ENCODE results near the gene SLC6A13.

The SLC6A13 gene

GRCh38 chr12:229441-230191 lies 33.0 kb downstream of the SLC6A13 start:
- FAIRE-seq = no peak
- no peak for TF ChIP-seq TAF1 (IDR thresholded peaks at IDR 0.05; ENCODE audit: borderline replicate concordance, low read depth, low read length)
- no peak for TF ChIP-seq POLR2AphosphoS5 (IDR thresholded peaks at IDR 0.05; ENCODE audit: low read depth, low read length)
- TF ChIP-seq POLR2A (IDR thresholded peaks at IDR 0.05; ENCODE audit: low read depth, low read length) = no peak
- no peak for DNase-seq (ENCODE audit: insufficient read length)

DNA sequence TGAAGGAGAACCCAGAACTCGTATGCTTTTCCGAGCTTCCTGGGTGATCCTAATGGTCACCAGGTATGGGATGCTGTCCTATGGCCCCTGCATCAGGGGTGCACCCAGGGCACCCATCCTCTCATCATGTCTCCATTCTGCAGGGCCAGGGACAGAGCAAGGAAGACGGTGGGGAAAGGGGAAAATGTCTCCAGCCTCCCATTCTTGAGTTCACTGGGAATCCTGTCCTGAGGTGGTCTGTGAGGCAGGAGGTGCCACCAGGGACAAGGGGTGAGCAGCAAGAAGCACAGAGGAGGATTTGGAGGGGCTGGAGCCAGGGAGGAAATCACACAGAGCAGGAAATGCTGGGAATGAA lies 33.8 kb downstream of the SLC6A13 start:
- FAIRE-seq (no peak), DNase-seq (ENCODE audit: insufficient read length) (no peak)
- TF ChIP-seq POLR2AphosphoS5 (IDR thresholded peaks at IDR 0.05; ENCODE audit: low read depth, low read length) (no peak), POLR2A (IDR thresholded peaks at IDR 0.05; ENCODE audit: low read depth, low read length) (no peak), TAF1 (IDR thresholded peaks at IDR 0.05; ENCODE audit: borderline replicate concordance, low read depth, low read length) (no peak)

GRCh38 chr12:227923-228845 lies 34.5 kb downstream of the SLC6A13 start:
- no peak for FAIRE-seq
- TF ChIP-seq POLR2AphosphoS5 (IDR thresholded peaks at IDR 0.05; ENCODE audit: low read depth, low read length) = no peak
- TF ChIP-seq TAF1 (IDR thresholded peaks at IDR 0.05; ENCODE audit: borderline replicate concordance, low read depth, low read length) = no peak
- TF ChIP-seq POLR2A (IDR thresholded peaks at IDR 0.05; ENCODE audit: low read depth, low read length) = no peak
- no peak for DNase-seq (ENCODE audit: insufficient read length)

DNA sequence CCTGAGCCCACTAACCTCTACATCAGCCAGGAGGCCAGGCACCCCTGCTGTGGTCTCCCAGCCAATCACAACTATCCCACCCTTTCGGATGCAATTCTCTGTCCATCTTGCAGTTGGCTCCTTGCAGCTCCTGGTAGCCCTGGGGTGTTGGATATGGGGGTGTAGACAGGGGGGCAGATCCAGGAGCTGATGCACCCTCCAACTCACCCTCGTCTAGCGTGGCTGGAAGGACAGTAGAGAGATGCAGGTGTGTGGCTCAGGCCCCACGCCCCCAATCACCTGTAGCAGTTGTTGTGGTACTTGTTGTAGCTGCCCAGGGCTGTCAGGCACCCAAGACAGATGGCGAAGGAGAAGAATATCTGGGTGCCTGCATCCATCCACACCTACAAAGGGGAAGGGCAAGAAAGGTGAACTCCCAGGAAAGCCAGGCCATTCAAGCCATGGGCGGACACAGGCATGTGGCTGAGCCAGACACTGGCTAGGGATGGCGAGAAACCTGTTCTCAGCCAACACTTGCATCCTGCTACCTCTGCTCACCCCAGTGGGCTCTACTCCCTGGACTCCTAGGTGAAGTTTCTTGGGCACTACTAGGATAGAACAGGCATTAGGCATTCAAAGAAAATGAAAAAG lies 35.2 kb downstream of the SLC6A13 start:
- DNase-seq (ENCODE audit: insufficient read length) (no peak), FAIRE-seq (no peak)
- TF ChIP-seq POLR2A (IDR thresholded peaks at IDR 0.05; ENCODE audit: low read depth, low read length) (no peak), POLR2AphosphoS5 (IDR thresholded peaks at IDR 0.05; ENCODE audit: low read depth, low read length) (no peak), TAF1 (IDR thresholded peaks at IDR 0.05; ENCODE audit: borderline replicate concordance, low read depth, low read length) (no peak)

GRCh38 chr12:226401-226800 lies 36.2 kb downstream of the SLC6A13 start:
- FAIRE-seq (no peak), DNase-seq (ENCODE audit: insufficient read length) (no peak)
- TF ChIP-seq POLR2A (IDR thresholded peaks at IDR 0.05; ENCODE audit: low read depth, low read length) (no peak), POLR2AphosphoS5 (IDR thresholded peaks at IDR 0.05; ENCODE audit: low read depth, low read length) (no peak), TAF1 (IDR thresholded peaks at IDR 0.05; ENCODE audit: borderline replicate concordance, low read depth, low read length) (no peak)

DNA sequence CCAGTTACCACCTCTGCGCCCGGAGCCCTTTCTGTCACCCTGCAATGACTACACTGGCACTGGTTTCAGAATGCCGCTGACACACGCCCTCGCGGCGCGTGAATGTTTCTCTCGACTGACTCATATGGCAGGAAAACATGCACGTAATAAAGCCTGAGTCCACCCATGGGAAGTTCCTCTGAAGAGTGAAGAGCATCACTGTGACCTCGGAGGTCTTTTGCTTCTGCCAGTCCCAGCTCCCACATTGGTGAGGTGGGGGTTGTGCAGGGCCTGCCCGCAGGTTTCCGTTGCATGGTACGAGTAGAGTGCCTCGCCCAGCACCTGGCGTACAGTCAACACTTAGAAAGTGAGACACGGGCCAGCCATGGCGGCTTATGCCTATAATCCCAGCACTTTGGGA lies 37.6 kb downstream of the SLC6A13 start:
- TF ChIP-seq POLR2A (IDR thresholded peaks at IDR 0.05; ENCODE audit: low read depth, low read length) = no peak
- no peak for TF ChIP-seq TAF1 (IDR thresholded peaks at IDR 0.05; ENCODE audit: borderline replicate concordance, low read depth, low read length)
- TF ChIP-seq POLR2AphosphoS5 (IDR thresholded peaks at IDR 0.05; ENCODE audit: low read depth, low read length) = no peak
- DNase-seq (ENCODE audit: insufficient read length) = no peak
- no peak for FAIRE-seq

DNA sequence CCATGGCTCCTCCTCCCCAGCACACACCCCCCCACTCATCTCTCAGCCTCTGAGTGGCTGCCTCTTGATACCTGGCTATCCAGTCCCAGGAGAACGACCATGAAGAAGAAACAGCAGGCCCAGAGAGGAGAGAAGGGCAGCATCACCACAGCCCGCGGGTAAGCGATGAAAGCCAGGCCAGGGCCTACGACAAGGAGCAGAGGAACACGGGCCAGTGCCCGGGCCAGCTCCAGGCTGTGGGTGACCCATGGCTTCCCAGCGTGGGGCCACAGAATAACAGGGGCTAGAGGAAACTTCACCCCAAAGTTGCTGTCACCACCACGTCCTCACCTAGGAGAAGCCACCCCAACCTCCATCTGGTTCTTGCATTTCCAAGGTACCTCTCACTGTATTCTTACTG lies 38.3 kb downstream of the SLC6A13 start:
- TF ChIP-seq POLR2AphosphoS5 (IDR thresholded peaks at IDR 0.05; ENCODE audit: low read depth, low read length) (no peak), TAF1 (IDR thresholded peaks at IDR 0.05; ENCODE audit: borderline replicate concordance, low read depth, low read length) (no peak), POLR2A (IDR thresholded peaks at IDR 0.05; ENCODE audit: low read depth, low read length) (no peak)
- FAIRE-seq = no peak
- DNase-seq (ENCODE audit: insufficient read length) = no peak

- no peak for TF ChIP-seq POLR2AphosphoS5 (IDR thresholded peaks at IDR 0.05; ENCODE audit: low read depth, low read length)
- no peak for TF ChIP-seq POLR2A (IDR thresholded peaks at IDR 0.05; ENCODE audit: low read depth, low read length)
- no peak for TF ChIP-seq TAF1 (IDR thresholded peaks at IDR 0.05; ENCODE audit: borderline replicate concordance, low read depth, low read length)
- no peak for FAIRE-seq
- no peak for DNase-seq (ENCODE audit: insufficient read length)
These were observed 38.8 kb downstream of the SLC6A13 start for GRCh38 chr12:223841-224240.

DNA sequence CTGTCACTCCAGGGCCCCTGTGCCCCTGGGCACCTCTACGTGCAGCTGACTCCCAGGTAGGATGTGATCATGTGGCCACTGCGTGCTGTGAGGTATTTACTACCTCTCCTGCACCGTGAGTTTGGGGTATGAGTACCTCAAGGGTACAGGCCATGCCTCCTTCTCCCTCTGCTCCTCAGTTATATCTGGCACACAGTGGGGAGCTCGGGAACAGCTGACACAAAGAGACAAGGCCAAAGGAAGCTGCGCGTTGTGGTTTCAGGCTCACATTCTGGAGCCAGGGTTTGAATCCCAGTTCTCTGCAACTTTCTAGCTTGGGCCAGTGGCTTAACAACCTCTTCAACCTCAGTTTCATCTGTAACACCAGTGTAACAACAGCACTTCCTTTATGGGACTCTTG lies 40.9 kb downstream of the SLC6A13 start:
- no peak for TF ChIP-seq TAF1 (IDR thresholded peaks at IDR 0.05; ENCODE audit: borderline replicate concordance, low read depth, low read length)
- TF ChIP-seq POLR2AphosphoS5 (IDR thresholded peaks at IDR 0.05; ENCODE audit: low read depth, low read length) = no peak
- TF ChIP-seq POLR2A (IDR thresholded peaks at IDR 0.05; ENCODE audit: low read depth, low read length) = no peak
- FAIRE-seq (no peak), DNase-seq (ENCODE audit: insufficient read length) (no peak)

GRCh38 chr12:220946-221550 lies 41.6 kb downstream of the SLC6A13 start:
- TF ChIP-seq TAF1 (IDR thresholded peaks at IDR 0.05; ENCODE audit: borderline replicate concordance, low read depth, low read length) (no peak), POLR2A (IDR thresholded peaks at IDR 0.05; ENCODE audit: low read depth, low read length) (no peak), POLR2AphosphoS5 (IDR thresholded peaks at IDR 0.05; ENCODE audit: low read depth, low read length) (no peak)
- no peak for DNase-seq (ENCODE audit: insufficient read length)
- FAIRE-seq = no peak

GRCh38 chr12:220491-220890 lies 42.1 kb downstream of the SLC6A13 start:
- FAIRE-seq (no peak), DNase-seq (ENCODE audit: insufficient read length) (no peak)

More at GRCh38 chr12:220491-220890, 42.1 kb downstream of the SLC6A13 start:
- TF ChIP-seq TAF1 (IDR thresholded peaks at IDR 0.05; ENCODE audit: borderline replicate concordance, low read depth, low read length) (no peak), POLR2AphosphoS5 (IDR thresholded peaks at IDR 0.05; ENCODE audit: low read depth, low read length) (no peak), POLR2A (IDR thresholded peaks at IDR 0.05; ENCODE audit: low read depth, low read length) (no peak)

Data from GM12892 (cell line).